CD4-positive, alpha-beta T cell treated with Interleukin-6 for 4 hours (primary cell): Measurements from ENCODE around the gene TFCP2L1.
"Not testable (repeated sequence)": the region's sequence is repeated elsewhere in the genome, so short reads cannot be mapped to it uniquely, and the experiment has no call there.

Experiments
- DNase-seq: peaks from one replicate; pipeline ENCODE4 v3.0.0-alpha.2; 2020; ENCODE audit warnings: mixed read lengths

The TFCP2L1 gene

DNA sequence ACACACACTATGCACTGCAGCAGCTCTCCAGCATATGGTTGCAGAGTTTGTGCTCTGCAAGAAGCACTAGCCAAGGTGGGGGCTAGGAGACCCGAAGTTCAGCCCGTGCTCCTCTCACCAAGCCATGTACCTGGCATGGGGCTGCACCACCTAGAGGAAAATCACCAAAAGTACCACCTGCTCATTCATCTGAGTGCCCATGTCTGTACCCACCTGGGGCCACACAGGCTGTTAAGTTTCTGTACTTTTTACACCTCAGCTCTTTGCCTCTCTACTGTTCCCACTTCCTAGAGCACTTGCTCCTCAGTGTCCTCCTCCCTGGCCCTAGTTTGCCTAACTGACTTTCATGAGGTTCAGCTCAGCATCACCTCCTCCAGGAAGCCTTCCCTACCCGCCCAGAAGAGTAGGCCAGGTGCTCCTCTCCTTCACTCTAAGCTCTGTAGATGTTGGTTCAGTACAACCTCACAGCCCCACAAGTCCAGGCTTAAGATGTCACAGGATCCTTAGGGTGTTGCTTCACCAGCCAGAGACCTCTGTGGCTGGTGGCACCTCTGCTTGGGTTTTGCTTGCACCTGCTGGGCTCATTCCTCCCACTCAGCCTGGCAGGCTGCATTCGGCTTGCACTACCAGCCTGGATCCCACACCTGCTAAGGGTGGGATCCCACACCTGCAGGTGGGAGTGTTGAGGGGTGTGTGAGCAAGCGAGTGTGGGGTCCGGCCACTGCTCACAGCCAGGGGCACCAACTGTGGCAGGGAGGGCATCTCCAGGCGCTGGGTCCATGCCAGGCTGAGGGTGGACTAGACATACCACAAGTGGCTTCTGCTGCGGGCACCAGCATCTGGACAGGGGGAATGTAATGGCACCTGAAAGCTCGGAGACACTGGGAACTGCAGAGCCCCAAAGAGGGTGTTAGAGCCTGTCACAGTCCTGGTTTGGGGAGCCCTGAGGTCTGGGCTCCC lies 10.2 kb upstream of the TFCP2L1 start:
- no peak for DNase-seq

DNA sequence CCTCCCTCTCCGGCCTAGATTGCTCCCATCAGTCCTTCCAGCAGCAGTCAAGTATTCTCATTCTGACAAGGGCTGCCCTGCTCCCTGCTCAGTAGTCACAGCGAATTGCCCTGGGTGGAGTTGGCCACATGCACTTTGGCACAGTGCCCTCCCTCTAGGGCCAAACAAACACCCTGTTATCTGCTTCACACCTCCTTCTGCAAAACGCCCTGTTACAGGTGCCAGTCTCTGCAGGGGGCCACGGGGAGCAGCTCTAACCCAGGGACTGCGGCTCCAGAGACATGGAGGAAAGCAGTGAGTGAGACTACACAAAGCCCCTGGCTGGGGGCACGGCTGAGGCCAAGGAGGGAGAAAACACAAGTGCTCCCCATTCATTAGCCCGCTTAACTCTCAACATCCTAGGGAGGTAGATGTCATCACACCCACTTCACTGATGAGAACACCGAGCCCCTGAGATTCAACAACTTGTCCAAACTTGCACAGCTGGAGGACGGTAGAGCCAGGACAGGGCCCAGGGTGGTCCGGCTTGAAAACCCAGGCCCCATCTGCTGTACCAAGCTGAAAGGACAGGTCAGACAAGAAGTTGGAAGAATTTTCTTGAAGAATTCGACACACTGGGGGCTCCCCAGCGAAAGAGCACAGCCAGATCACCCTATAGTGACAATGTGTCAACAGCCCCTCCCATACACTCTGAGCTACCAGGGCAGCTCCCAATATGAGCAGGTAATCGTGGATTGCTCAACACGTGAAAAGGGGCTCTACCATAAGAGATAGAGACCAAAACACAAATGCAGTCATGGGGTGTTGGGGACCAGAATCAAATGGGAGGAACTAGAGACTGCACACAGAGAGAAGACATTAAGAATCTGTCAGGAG lies 8.7 kb upstream of the TFCP2L1 start:
- DNase-seq = no peak

DNA sequence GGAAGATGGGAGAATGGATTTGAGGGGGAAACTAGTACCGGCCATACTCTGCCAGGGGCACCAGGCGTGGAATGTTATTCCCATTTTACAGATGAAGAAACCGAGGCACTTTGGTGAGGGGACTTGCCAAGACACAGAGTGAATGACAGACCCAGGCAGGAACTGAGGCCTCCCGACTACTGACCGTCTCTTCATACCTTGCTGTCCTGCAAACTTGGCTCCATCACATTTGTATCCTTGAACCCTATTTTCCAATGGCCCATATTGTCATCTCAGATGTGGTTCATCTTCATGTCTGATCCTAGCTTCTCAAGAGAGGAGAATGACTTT lies 6.2 kb upstream of the TFCP2L1 start:
- DNase-seq = no peak

DNA sequence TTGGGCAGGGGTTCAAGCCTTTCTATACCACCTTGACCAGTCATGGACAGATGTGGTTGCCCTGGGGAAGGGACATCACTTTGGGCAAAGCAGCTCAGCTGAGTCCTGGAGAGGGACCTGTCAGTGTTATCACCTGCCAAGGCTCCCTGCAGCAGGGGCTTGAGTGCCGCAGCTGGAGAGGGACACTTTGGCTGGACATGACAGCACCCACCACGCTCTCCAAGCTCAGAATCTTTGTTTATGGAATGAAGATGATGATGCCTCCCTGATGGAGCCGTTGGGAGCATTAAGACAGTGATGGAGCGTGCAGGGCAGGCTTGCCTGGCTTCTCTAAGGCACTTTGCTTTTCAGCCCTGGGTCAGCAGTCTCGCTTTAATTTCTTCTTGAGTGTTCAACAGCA lies 4.3 kb upstream of the TFCP2L1 start:
- DNase-seq = no peak

DNA sequence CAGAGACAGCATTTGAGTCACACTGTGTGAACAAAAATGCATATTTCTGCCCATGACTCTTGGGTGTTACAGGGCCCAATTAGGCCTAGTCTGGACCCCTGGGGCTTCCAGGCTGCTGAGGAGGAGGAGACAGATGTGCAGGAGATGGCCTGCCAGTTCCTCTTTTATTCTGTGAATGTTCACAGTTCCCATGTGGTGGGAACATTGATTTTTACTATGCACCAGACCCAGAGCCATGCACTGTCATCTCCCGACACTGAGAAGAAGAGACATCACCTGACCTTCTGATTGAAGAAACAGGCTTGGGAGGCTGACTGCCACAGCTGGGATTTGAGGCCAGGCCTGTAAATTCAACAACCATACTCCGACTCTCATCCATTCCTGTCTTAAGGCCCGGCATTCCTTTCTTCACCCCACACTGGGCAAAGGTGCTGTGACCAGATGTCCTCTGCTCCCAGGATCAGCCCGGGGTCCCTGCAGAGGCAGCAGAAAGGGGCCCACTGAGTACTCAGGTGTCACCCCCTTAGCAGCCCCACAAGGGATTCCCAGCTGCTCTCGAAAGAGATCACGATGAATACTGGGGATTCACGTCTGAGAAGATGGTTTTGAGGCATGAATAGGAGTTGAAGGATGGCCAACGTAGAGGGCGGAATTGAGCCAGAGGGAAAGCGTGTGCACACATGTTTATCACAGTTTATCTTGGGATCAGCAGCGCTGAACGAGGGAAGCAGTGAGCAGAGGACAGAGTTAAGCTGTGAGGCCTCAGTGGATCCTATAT lies 3.6 kb upstream of the TFCP2L1 start:
- DNase-seq = no peak

DNA sequence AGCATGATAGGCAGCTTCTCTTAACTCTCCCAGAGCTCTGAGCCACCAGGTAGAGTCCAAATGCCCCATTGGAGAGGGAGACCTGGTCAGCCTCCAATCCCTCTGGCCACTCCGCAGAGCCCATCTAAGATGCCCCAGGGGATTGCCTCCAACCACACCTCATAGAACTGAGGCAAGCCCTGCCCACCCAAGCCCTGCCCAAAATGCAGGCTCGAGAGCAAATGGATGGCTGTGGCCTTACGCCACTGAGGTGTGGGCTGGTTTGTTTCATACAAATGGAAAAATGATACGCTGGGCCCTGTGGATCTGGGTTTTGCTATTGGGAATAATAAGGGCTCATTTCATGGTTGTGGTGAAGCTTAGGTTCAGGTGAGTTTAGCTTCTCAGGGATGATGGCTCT lies 3.0 kb upstream of the TFCP2L1 start:
- no peak for DNase-seq

DNA sequence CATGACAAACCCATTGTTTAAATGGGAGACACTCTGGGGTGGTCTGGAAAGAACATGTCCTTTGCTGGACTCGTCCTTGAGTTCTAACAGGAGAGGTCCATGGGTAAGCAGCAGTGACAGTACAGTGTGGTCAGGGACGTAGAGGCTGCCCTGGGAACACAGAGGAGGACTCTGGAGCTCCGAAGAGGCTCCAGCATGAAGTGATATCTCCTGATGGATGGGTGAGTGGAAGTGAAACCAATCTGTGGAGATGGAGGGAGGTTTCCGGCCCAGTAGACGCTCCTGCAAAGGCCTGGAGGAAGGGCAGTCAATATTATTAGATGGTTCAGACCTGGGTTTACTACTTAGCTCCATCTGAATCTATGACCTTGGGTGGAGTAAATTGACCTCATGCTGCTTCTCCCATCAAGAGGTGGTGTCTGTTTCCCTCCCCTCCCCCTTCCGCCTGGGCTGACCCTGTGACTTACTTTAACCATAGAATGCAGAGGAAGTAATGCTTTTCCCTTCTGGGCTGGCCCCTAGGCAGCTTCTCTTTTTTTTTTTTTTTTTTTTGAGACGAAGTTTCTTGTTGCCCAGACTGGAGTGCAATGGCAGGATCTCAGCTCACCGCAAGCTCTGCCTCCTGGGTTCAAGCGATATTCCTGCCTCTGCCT lies 2.3 kb upstream of the TFCP2L1 start:
- no peak for DNase-seq

DNA sequence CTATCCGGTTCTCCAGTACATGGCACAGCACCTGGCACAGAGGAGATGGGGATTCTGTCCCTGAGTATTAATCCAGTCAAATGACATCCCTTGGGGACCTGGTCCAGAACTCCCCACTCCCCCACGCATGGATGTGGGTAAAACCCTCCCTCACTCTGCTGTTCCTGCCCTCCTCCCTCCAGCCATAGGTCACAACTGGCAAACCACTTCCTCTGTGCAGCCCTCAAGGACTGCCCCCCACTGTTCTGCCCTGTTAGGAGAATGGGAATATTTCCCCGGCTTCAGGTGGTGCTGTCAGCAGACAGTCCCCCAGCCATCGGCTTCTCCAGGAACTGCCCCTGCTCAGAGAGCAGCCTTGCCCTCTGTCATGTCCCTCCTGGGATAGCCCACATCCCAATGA lies 1.5 kb upstream of the TFCP2L1 start:
- DNase-seq = no peak

DNA sequence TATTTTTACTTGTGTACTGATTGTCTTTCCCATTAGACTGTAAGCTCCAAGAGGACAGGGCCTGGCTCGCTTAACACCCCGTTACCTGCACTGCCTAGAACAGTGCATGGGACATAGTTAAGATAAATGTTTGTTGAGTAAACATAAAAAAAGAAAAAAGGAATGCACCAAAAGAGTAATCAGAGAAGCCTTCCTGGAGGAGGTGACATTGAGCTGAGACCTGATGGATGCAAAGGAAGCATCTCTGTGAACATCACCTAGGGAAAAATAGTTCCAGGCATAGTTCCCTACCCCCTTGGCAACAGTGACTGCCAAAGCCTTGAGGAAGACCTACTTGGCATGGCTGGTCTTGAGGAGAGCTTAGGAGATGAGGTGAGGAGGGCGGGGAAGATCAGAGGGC lies 924 bp upstream of the TFCP2L1 start:
- no peak for DNase-seq

DNA sequence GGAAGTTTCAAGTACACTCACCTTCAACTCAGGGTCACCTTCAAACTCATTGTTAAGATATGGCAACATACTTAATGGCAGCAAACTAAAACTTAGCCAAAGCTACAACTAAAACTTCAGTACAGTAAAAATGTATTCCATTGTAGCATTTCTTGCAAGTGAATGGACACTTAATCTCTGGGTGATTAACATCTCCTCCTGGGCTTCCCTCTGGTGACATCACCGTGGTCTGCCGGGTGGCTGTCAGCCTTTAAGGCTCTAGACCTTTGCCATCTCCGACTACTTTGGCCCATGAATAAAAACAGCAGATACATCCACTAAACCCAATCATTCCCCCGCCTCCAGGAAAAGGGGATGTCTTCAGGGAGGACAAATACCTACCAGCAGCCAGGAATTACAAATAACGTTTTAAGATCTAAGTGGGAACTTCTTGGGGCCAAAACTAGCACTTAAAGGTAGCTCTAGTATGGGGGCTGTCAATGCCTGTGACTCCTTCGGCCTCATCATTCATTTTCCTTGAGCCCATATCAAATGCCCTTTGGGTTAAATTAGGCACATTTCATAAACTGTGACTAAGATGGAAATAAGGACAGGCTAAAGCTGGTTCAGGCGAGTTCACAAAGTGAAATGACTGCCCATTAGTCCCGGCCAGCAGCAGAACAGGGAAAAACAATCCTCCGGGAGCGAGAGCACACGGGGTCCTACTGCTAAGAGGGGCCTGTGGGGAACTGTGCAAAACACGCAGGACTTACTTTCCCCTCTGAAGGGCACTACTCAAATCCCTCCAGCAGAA lies 1.1 kb downstream of the TFCP2L1 start:
- no peak for DNase-seq

DNA sequence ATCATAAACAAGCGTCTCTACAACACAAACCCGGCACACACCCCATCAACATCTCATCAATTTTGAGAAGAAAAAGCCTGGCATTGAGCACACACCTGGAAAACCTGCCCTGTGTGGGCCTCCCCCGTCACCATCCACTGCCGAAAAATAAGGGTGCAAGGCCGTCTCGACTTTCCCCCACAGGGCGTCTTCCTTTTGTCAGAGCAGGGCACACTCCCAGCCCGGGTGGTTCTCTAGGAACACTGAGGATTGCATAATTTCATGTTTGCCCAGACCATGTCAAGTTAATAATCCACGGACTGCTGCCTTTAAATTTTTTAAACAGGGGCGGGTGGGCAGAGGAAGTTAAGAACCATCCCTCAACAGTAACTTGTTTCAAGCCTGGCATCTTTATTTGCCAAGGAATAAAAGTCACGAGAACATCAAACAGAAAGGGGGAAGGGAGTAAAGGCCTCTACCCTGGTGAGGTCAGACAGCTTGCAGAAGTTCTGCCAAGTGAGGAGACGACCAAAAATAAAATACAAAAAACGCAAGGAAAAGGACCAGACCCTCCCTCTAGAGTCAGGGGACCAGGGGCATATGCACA lies 2.1 kb downstream of the TFCP2L1 start:
- no peak for DNase-seq

DNA sequence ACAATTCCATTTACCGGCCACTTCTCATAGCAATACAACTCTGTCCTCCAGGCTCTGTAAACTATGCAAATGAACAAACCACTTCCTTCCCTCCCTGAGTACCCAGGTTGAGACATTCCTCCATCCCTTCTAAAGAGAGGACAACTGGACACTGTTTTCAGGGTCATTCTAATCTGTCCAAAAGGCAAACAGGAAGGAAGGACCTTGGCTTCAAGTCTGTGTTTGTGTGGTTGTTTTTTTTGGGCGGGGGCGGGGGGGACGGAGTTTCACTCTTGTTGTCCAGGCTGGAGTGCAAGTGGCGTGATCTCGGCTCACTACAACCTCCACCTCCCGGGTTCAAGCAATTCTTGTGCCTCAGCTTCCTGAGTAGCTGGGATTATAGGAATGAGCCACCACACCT lies 3.3 kb downstream of the TFCP2L1 start:
- no peak for DNase-seq

DNA sequence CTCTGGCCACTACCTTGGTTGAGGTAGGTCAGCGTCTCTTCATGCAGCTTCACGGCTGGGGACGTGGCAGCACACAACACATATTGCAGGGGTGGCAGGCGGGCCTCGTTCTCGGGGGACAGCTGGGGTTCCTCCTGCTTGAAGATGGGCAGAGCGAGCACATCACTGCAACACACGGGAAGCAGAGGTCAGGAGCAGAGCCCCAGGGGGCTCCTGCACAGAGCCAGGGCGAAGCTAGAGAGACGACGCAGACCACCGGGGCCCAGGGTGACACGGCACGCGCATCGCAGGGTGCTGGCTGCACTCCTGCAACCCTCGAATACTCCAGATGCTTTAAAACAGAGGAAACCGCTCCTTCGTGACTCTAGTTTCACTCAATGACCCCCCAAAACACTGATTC lies 3.9 kb downstream of the TFCP2L1 start:
- no peak for DNase-seq

DNA sequence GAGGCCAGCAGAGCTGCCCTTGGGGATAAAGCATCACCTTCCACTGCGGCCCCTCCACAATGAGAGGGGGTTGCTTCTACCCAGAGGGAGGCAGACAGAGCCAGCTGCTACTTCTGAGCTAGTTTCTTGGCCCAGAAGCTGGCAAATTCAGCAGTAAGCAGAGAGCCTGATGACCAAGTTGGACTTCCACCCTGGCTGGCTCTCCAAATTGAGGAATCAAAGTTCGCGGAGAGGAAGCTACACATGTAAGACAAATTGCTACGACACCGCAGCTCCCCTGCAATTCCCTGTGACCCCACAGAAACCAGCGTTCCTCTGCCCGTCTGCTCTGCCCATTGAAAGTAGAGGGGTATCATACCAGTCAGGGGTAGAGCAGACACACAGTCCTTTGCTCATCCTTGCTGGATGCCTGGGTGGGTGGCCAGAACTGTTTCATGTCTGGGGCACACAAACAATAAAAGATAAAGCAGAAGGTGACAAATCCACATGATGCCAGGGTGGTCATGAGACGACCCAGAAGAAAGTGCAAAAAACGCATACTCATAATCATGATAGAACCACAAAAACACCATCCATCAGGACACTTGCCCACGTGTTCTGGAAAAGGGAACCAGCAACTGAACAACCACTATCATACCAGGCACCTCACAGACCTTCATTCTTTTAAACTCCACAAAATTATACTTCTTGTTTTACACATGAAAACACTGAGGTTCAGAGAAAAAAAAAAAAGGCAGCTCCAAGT lies 5.4 kb downstream of the TFCP2L1 start:
- no peak for DNase-seq

DNA sequence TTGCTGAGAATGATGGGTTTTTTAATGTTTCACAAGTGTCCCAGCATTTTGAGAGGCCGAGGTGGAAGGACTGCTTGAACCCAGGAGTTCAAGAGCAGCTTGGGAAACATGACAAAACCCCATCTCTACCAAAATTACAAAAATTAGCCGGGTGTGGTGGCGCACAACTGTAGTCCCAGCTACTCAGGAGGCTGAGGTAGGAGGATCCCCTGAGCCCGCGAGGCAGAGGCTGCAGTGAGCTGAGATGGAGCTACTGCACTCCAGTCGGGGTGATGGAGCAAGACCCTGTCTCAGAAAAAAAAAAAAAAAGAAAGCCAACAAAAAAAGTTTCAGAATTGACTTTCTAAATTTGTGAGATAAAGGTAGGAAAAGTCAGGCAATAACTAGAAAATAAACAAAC lies 8.7 kb downstream of the TFCP2L1 start:
- no peak for DNase-seq

DNA sequence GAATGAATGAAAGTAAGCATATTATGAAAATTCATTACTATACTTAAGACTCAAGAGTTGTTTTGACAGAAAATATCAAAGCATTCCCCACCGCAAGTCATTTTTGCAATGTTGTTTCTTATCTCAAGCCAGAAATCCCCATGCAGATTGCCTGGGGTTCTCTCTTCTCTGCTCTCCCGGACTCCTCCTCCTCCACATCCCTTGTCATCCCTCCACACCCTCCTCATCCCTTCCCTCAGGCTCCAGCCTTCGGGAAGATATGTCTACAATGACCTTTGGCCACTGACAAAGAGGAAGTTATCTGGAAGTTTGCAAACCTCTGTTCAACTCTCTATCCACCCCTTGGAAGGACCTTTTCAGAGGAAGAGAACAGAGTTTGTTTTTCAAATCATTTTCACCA lies 11.9 kb downstream of the TFCP2L1 start:
- DNase-seq = no peak

DNA sequence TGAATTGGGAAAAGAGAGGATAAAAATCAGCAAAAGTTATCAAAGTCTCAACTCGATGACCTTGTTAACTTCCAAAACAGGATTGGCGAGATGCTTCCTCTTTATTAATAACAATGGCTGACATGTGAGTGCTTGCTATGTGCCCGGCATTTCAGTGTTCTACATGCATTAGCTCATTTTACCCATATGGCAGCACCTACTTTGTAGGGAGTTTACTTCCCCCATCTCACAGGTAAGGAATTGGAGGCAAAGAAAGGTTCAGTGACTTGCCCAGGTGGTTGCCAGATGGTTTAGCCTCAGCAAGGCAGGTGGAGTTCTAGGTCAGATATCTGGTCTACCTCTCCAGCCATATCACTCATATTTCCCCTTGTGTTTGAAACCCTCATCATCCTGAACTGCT lies 12.4 kb downstream of the TFCP2L1 start:
- no peak for DNase-seq

DNA sequence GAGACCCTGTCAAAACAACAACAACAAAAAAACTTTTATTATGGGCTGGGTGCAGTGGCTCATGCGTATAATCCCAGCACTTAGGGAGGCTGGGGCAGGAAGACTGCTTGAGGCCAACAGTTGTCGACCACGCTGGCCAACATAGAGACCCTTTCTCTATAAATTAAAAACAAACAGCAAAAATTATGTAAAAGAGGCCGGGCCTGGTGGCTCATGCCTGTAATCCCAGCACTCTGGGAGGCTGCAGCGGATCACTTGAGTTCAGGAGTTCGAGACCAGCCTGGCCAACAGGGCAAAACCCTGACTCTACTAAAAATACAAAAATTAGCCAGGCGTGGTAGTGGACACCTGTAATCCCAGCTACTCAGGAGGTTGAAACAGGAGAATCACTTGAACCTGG lies 15.6 kb downstream of the TFCP2L1 start:
- DNase-seq = not testable (repeated sequence)

DNA sequence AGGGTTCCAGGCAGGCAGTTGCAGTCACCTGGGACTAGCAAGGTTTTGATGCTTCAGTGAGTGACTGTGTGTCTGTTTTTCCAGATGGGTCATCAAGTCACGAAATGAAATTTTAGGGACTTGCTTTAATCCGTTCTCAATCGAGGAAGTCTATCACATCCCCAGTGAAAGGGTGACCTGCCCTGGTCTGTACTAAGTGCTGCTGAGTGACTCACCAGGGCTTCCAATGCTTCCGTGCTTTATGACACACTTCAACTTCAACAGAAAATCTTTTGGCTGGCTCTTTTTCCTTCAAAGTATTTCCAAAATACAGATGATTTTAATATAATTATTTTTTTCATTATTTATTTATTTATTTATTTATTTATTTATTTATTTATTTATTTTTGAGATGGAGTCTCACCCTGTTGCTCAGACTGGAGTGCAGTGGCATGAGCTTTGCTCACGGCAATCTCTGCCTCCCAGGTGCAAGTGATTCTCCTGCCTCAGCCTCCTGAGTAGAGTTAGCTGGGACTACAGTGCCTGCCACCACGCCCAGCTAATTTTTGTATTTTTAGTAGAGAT lies 18.4 kb downstream of the TFCP2L1 start:
- no peak for DNase-seq

DNA sequence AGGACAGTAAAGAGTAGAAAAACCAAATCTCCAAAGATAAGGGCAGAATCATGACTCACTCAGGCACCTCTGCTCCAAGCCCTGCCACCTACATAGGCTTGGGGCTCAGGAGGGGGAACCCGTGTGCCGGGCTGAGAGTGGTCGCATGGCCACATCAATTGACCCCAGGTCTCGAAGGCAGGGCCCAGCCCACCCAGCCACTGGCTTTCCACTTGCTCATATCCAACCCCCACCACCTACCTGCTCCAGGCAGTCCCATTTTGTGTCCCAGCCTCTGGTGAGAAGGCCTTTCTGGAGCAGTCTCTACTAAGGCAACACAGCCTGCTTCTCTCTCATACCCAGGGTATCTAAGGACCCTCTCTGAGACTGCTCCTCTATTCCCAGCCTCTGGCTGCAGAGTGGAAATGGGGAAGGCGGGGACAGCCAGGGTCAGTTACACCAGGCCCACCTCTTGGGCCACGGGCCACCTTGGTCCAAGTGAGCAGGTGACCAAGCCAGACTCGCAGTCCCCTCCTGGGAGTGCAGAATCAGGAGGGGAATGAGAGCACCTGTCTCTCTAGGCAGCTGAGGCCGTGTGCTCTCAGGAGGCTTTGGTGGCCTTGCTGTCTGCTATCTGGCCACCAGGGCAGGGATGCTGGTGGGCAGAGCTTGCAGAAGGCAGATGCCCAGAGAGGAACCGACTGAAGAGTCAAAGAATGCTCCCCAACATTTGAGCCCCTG lies 20.8 kb downstream of the TFCP2L1 start:
- no peak for DNase-seq
